Hepatocyte (in vitro differentiated cells): ENCODE measurements around the gene PTPRE. TPM values are rescaled to one million over a fixed set of nuclear protein-coding genes. Genes with fewer than 3 reads are reported as not detected.

Source experiments
- DNase-seq: peaks from one replicate; pipeline ENCODE4 v3.0.0-alpha.2; 2016; ENCODE audit warnings: low spot score
- H2AFZ ChIP-seq: fragments of 200-600 bp; sonication (generic); 2 replicates; pipeline ENCODE4 v1.6.0; 2016; ENCODE audit warnings: antibody characterized with exemption, mild to moderate bottlenecking
- H3K27ac ChIP-seq: fragments of 200-600 bp; sonication (generic); 2 replicates; pipeline ENCODE4 v1.5.1; 2016; ENCODE audit warnings: mild to moderate bottlenecking
- H3K27me3 ChIP-seq: fragments of 200-600 bp; sonication (generic); 2 replicates; pipeline ENCODE4 v1.6.1; 2016
- H3K36me3 ChIP-seq: fragments of 200-600 bp; sonication (generic); replicated peaks from 2 replicates; pipeline ENCODE4 v1.5.1; 2016; ENCODE audit warnings: low read depth; ENCODE audit not compliant: insufficient read depth
- H3K4me1 ChIP-seq: fragments of 200-600 bp; sonication (generic); 2 replicates; pipeline ENCODE4 v1.5.1; 2016; ENCODE audit warnings: mild to moderate bottlenecking, moderate library complexity; ENCODE audit not compliant: insufficient read depth
- H3K4me2 ChIP-seq: fragments of 200-600 bp; sonication (generic); 2 replicates; pipeline ENCODE4 v1.6.0; 2016
- H3K4me3 ChIP-seq: fragments of 200-600 bp; sonication (generic); 2 replicates; pipeline ENCODE4 v1.5.1; 2016; ENCODE audit warnings: mild to moderate bottlenecking
- H3K79me2 ChIP-seq: fragments of 200-600 bp; sonication (generic); 2 replicates; pipeline ENCODE4 v1.6.0; 2017; ENCODE audit warnings: mild to moderate bottlenecking
- H3K9me2 ChIP-seq: fragments of 200-600 bp; sonication (generic); replicated peaks from 2 replicates; pipeline ENCODE4 v1.6.0; 2017; ENCODE audit warnings: mild to moderate bottlenecking; ENCODE audit not compliant: insufficient read depth
- H3K9me3 ChIP-seq: fragments of 200-600 bp; sonication (generic); 2 replicates; pipeline ENCODE4 v1.5.1; 2016; ENCODE audit warnings: low read depth, mild to moderate bottlenecking
- H4K20me1 ChIP-seq: fragments of 200-600 bp; sonication (generic); 2 replicates; pipeline ENCODE4 v1.6.0; 2016; ENCODE audit warnings: mild to moderate bottlenecking; ENCODE audit not compliant: insufficient read depth, poor library complexity, severe bottlenecking
- CTCF ChIP-seq: fragments of 200-600 bp; sonication (generic); IDR thresholded peaks from 2 replicates; pipeline ENCODE4 v1.5.1; 2016; ENCODE audit warnings: antibody characterized with exemption, mild to moderate bottlenecking; ENCODE audit not compliant: poor library complexity
- EZH2 ChIP-seq: fragments of 200-600 bp; sonication (generic); IDR thresholded peaks from 2 replicates; pipeline ENCODE4 v1.6.1; 2016; ENCODE audit warnings: antibody characterized with exemption, mild to moderate bottlenecking, borderline replicate concordance
- EZH2phosphoT487 ChIP-seq: fragments of 200-600 bp; sonication (generic); IDR thresholded peaks from one replicate; pipeline ENCODE4 v1.6.1; 2018; ENCODE audit warnings: antibody characterized with exemption, mild to moderate bottlenecking, low read depth, moderate library complexity; ENCODE audit not compliant: unreplicated experiment, severe bottlenecking
- WGBS: methylation state at CpG from one replicate; pipeline ENCODE4 v1.1.6; 2016; ENCODE audit warnings: low lambda C conversion rate; ENCODE audit errors: missing lambda C conversion rate; 5-methylcytosine and 5-hydroxymethylcytosine counted together
- polyA plus RNA-seq: library from polyadenylated mRNA; unstranded; fragments of >200 nt; fragmentation: Nextera tagmentation; extraction: Ambion mirVana; gene quantifications from 2 replicates; pipeline ENCODE4 v1.2.1, GENCODE V29; 2016
- total RNA-seq: library from RNA; depleted of rRNA; stranded (reverse); fragments of >200 nt; gene quantifications from 2 replicates; pipeline ENCODE4 v1.2.3, GENCODE V29; 2014

The PTPRE gene
- total and polyA plus RNA-seq, 2 experiments from 2014 or later = 3.2 to 10.1 TPM

GRCh38 chr10:128051548-128051947 is 144.6 kb downstream of the PTPRE start:
- Histone ChIP-seq H4K20me1 (no peaks in the 10 kb centered on the region), H3K27ac (no peak overlapping the region), H3K79me2 (no peaks in the 10 kb centered on the region), H3K4me1 (peaks cover 8% of the 10 kb centered on the region), H2AFZ (no peak overlapping the region), H3K9me2 (no peaks in the 10 kb centered on the region), H3K36me3 (no peaks in the 10 kb centered on the region), H3K27me3 (no peaks in the 10 kb centered on the region), H3K9me3 (no peaks in the 10 kb centered on the region), H3K4me2 (no peak overlapping the region), H3K4me3 (no peak overlapping the region)
- TF ChIP-seq EZH2 = no peak
- no peak for TF ChIP-seq EZH2phosphoT487
- TF ChIP-seq CTCF = no peak
- no peak for DNase-seq
- 90% methylated on average over 5 of the region's 5 CpGs for WGBS

- Histone ChIP-seq H4K20me1 (no peaks in the 10 kb centered on the region), H3K4me2 (no peak overlapping the region), H3K4me1 (peaks cover 4% of the 10 kb centered on the region), H3K9me3 (no peaks in the 10 kb centered on the region), H3K36me3 (no peaks in the 10 kb centered on the region), H3K9me2 (no peaks in the 10 kb centered on the region), H2AFZ (no peak overlapping the region), H3K27ac (no peak overlapping the region), H3K4me3 (no peak overlapping the region), H3K79me2 (no peaks in the 10 kb centered on the region), H3K27me3 (no peaks in the 10 kb centered on the region)
- whole genome bisulfite sequencing = 94% methylated on average over 7 of the region's 7 CpGs
- DNase-seq = no peak
- TF ChIP-seq CTCF (no peak), EZH2 (no peak), EZH2phosphoT487 (no peak)
These were observed 145.8 kb downstream of the PTPRE start for GRCh38 chr10:128052696-128053095.

- no peak overlapping the region for H3K27ac ChIP-seq
- no peaks in the 10 kb centered on the region for H3K27me3 ChIP-seq
- H3K4me3 ChIP-seq = no peak overlapping the region
- 94% methylated on average over 7 of the region's 7 CpGs for WGBS
- H3K79me2 ChIP-seq = no peaks in the 10 kb centered on the region
- no peaks in the 10 kb centered on the region for H3K36me3 ChIP-seq
- no peak overlapping the region for H3K4me2 ChIP-seq
- TF ChIP-seq EZH2 (no peak), CTCF (no peak), EZH2phosphoT487 (no peak)
- no peak for DNase-seq
- no peak overlapping the region for H2AFZ ChIP-seq
- H3K9me3 ChIP-seq = no peaks in the 10 kb centered on the region
- H3K4me1 ChIP-seq = peaks cover 1% of the 10 kb centered on the region
- H4K20me1 ChIP-seq = no peaks in the 10 kb centered on the region
- H3K9me2 ChIP-seq = no peaks in the 10 kb centered on the region
These were observed 146.5 kb downstream of the PTPRE start for GRCh38 chr10:128053356-128053755.
